Hematopoietic multipotent progenitor cell treated with erythropoietin and hydrocortisone succinate and interleukin-3 and kit ligand, for 8 days (in vitro differentiated cells): ENCODE measurements around the gene EPB41L1.

Source experiments
- DNase-seq: peaks from one replicate; pipeline ENCODE4 v3.0.0-alpha.2; 2015

The EPB41L1 gene

DNA sequence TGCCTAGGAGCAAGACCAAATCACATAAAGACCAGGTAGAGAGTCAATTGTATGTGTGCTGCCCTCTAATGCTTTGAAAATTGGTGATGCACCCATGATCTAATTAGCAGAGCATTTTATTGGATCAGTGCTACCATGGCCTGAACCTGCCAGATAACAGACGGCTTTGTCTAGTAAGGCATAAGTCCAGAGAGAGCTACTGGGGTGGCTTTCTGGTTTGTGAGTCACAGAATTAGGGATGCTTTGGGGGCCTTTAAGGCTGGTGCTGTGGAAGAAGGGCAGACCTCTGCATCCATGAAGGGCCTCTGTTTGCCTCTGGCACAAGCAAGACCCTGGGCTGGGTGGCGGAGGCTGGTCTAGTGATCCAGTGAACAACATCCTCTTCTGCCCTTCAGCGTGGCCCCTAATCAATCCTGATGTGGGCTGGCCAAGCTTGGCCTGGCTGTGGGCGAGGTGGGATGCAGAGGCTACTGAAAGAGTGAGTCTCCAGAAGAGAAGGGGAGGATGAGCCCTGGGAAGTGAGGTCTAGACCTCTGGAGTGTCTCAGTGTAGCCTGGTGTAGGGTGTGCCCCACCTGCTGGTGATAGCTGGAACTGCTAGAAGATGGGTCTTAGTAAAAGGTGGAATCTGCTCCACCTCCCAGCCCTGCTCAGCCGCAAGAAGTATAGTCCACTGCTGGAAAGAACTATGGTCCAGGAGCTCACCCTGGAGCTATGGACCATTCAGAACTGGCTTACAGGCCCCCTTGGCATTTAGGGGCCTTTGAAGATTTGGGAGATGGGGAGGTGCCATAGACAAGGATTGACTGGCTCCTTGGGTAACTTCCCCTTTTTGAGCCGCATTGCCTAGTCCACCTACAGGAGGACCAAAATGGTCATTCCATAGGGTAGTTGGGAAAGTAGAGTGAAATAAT lies 45.1 kb downstream of the EPB41L1 start:
- DNase-seq, result peak; percentile 69

DNA sequence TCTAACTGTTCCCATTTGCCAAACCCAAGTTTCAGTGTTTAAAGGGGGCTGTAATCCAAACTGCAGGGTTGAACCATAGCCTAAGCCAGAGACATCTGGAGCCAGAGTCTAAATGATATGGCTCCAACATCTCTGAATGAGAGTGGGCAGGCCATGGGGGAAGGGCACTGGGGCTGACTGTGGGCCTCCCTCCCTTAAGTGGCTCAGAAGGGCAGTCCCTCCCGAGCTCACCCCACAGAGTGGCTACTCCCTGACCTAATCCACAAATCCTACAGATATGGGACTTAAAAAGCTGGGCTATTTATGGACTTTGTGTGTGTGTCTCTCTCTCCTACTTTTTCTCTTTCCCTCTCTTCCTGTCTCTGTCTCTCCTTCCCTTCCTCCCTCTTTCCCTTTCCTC lies 45.9 kb downstream of the EPB41L1 start:
- DNase-seq, result no peak

DNA sequence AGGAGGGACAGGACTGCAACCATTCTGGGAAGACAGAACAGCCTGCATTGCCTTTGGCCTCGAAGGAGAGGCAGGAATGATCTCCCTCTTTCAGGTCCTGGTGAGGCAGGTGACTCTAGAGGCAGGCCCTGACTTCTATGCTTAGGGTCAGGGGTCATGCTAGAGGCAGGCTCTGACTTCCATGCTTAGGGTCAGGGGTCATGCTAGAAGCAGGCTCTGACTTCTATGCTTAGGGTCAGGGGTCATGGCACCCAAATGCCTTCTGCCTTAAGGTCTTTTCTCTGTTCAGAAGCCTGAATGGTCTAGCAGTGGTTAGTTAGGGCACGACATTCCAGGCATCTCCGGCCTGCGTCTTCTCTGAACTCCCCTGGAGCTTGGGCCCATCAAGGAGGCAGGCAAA lies 46.7 kb downstream of the EPB41L1 start:
- no peak for DNase-seq

DNA sequence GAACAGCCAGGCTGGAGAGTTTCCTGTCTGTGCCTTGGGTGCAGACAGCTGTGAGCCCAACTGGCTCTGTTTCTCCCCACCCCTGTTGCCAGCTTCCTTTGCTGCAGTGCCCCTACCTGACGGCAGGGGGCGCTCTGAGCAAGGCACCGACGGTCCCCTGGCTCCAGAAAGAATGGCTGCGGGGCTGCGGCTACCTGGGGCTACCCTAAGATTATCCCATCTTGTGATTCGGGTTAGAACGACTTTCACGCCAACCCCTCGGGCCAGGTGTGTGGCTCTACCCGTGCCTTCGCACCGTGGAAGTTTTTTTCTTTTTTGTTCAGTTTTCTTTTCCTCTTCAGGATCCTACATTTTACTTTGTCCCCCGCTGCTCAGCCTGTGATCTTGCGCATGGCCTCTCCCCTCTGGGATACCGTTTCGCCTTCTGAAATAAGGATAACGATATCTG lies 48.4 kb downstream of the EPB41L1 start:
- peak; percentile 52 for DNase-seq

DNA sequence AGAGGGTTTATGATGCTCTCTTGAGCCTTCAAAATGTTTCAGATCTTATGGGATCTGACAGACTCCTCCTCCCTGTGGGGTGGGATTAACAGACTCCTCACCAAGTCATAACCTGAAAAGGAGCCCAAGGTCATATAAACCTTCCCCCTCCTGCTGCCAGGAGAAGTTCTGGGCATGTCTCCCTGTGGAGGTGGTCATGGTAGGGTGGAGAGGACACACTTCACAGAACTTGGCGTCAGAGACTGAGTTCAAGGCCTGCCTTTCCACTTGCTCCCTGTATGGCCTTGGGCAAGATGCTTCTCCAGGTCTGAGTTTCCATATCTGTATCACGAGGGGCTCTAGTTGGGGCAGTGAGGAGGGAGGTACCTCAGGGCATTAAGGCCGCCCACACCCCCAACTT lies 49.3 kb downstream of the EPB41L1 start:
- no peak for DNase-seq

DNA sequence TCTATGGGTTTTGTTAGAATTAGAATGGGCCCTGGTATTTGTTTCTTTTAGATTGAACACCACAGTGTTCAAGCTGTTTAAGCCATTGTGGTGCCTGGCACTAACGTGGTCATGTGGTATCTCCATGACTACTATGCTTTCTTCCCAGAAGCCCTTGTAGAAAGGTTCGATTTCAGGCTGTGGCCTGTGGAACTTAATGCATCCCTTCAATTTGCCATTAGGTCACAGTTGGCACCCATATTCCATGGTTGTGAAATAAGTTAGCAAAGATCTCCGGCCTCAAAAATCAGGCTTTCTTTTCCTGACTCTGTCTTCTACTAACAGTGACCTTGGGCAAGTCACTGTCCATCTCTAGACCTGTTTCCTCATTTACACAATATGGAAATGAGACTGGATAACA lies 50.5 kb downstream of the EPB41L1 start:
- no peak for DNase-seq

DNA sequence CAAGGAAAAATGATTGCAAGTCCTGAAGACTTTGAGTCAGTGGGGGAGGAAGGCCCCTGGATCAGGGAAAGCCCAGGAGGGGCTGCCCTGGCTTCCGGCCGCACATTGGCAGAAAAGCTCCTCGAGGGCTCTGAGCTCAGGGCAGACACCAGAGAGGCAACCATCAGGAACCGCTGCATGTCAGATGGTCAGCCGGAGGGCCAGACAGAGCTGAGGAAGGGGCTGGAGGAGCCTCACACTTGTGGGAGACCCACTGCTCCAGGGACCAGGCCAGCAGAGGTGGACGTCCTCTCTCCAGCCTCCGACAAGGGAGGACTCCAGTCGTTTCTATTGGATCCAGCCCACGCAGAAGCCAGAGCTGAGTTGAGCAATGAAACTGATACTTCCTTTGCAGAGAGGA lies 51.5 kb downstream of the EPB41L1 start:
- DNase-seq, result no peak

DNA sequence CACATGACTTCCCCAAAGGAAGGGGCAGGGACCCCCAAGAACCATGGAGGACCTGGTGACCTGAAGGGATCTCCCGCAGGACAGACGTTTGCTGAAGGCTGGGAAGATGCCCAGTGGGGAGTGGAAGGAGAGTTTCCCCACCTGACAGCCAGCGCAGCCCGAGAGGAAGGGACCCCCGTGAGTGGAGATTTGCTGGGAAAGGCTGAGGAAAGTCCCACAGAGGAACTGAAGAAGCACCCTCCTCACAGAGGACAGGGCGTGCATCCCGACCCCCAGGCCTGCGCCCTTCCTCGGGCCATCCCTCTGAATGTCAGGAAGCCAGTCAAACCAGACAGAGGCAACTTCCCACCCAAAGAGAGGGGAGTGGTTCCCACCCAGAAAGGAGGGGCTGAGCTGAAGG lies 52.1 kb downstream of the EPB41L1 start:
- no peak for DNase-seq

DNA sequence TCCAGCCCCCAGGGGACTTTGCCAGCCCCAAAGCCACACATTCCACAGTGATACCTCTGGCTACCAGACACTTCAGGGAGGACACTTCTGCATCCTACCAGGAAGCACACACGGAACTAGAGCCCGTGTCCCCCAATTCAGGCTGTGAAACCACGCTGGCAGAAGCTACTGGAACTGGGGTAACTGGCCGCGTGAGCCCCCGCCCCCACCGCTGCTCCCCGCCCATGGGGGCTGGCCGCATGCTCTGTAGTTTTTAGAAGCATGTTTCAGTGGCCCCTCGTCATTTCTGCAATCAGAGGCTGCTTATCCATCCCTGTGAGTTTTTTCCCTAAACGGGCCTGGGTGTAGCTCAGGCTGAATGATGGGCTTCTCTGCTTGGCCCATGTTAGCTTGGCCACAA lies 53.1 kb downstream of the EPB41L1 start:
- no peak for DNase-seq

DNA sequence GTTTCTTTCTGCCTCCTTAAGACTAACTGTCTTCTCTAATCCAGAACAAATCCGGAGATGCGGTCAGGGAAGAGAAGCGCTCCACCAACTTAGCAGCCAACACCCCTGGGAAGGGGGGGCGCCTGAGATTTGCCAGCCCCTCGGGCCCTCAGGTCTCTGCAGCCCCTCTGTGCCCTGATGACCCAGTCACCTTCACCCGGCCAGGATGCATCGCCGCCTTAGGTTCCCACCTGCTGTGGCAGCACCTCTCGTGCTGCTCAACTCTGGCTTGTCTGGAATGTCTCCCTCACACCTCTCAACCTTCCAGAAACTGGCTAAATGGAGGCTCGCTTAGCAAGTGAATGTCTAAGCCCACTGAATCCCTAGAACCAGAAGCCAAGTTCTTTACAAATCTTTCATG lies 53.7 kb downstream of the EPB41L1 start:
- DNase-seq, result no peak

DNA sequence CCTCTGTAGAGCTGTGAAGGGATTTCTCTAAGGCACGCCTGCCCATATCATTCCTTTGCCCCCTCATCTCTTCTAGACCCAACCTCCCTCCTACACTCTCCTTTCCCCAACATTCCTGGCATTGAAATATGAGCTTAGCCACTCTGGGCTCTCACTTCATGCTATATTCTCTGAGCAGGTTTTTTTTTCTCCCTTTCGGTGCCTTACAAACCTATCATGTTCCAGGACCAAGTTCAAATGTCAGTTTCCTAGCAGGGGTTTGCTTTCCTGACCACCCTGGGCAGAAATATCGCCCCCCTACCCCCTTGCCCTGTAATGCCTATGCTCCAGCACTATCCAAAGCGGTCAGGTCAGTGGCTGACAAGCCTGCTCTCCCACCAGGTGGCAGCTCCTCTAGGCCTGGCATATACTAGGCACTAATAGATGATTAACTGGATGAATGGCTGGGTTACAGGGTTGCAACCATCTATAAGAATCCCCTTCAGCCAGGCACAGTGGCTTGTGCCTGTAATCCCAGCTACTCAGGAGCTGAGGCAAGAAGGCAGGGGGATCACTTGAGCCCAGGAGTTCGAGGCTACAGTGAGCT lies 56.0 kb downstream of the EPB41L1 start:
- no peak for DNase-seq

DNA sequence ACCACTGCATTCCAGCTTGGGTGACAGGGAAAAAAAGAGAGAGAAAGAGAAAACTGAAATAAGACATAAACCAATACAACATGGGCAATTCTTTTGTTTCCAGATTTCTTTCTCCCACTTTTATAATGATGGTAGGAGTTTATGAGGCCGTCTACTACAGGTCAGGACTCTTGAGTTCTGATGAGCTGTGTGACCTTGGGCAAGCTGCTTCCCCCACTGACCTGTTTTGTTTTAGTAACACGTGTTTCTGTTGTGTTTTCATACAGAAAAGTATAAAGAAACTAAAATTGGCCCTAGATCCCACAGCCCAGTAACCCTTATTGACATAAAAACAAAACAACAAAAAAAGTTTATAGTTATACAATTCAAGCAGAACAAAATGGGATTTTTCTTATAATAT lies 58.8 kb downstream of the EPB41L1 start:
- DNase-seq, result no peak

DNA sequence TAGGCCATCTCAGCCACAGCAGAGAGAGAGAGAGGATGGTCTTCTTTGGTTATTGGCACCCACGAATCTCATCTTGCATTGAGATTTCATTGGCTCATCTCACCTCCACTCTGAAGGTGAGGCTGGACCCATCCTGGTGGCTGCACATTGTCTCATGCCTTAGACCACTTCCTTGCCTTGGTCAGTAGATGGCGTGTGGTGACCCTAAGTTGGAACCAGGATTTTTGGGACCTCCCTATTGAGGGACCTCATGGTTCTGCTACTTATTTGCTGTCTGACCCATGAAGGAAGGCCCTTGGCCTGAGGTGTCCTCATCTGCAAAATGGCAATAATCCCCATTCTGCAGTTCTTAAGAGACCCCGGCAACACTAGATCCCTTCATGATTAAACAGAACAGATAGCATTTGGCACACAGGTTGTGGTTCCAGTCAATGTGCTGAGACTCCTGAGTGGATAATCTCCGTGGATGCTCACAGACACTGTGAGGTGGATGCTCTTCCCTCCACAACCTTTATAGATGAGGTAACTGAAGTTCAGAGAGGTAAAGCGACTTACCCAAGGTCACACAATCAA lies 60.2 kb downstream of the EPB41L1 start:
- DNase-seq, result peak; percentile 45

DNA sequence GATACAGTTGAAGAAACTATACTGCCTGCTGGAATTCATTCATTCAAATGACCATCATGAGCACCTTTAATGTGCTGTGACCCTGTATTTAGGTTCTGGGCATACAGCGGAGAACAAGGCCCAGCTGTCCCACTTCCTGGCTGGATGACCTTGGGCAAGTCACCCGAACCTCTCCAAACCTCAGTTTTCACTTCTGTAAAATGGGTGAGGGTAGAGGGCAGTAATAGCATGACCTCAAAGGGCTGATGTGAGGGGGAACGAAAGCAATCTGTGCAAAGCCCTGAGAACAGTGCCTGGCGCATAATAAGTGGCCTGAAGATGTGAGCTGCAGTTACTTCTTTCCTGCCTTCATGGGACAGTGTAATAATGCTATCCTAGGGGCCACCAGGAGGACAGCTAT lies 61.2 kb downstream of the EPB41L1 start:
- no peak for DNase-seq

DNA sequence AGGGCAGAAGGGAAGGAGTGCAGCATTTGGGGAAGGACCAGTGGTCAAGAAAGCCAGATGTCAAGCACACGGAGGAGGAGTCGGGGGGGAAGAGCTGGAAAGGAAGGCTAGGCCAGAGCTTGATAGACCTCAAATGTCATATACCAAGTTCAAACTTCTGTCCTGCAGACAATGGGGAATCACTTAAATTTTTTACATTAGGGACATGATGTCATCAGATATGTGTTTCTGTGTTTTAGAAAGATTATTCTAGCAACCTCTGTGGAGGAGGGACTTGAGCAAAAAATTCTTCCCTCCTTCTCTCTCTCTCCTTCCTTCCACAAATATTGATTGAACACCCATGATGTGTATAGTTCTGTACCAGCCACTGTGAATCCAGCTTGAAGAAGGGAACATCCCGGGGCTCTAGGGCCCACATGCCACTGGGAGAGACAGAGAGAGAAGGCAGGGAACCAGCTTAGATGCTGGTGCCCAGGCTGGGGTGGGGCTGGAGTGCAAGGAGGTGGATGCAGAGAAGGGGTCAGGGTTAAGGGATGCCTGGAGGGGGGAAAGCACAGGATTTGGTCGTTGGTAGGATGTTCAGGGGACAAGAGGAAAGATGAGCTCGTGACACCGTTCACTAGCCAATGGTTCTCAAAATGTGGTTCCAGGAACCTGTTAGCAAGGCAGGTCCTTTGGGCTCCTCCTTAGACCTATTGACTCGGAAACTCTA lies 61.9 kb downstream of the EPB41L1 start:
- DNase-seq, result no peak

DNA sequence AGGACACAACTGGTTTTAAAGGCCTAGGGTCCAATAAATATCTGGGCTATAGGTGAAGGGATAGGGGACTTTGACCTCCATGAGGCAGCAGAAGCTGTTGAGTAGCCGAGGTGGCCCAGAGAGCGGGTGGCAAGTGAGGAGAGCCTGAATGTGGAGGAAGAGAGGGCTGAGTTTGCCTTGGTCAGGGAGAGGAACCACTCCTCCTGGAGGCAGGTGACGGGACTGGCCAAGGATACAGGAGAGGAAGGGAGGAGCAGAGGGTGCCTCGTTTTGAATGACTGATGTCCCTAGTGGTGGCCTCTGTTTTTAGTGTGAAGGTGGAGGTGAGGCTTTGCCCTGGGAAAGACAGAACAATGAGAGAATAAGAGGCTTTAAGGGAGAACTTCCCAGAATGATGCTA lies 62.7 kb downstream of the EPB41L1 start:
- no peak for DNase-seq

DNA sequence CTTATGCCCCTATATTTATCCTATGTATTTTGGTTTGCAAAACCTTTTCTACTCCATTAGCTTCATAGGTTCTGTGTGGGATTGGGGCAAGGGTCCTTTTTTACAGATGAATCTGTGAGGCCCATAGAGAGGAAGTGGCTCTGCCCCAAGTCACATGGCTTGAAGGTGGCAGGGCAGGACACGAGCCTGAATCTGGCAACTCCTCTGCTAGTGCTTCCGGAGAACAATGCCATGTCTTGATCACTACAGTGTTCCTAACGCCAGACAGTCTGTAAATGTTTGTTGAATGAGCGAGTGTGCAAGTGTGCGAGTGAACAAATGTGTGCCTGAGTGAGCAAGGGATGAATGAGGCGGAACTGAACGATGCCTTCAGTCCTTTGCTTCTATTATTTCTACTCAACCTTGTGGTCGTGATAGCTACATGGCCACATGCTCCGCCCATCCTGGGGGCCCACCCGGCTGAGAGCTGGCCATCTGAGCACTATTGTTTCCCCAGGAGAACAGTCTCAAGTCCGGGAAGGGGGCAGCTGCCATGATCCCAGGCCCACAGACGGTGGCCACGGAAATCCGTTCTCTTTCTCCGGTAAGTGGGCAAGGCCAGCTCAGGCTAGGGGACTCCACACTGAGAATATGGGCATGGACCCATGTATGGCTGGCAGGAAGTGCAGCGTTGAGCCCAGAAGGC lies 64.0 kb downstream of the EPB41L1 start:
- no peak for DNase-seq

DNA sequence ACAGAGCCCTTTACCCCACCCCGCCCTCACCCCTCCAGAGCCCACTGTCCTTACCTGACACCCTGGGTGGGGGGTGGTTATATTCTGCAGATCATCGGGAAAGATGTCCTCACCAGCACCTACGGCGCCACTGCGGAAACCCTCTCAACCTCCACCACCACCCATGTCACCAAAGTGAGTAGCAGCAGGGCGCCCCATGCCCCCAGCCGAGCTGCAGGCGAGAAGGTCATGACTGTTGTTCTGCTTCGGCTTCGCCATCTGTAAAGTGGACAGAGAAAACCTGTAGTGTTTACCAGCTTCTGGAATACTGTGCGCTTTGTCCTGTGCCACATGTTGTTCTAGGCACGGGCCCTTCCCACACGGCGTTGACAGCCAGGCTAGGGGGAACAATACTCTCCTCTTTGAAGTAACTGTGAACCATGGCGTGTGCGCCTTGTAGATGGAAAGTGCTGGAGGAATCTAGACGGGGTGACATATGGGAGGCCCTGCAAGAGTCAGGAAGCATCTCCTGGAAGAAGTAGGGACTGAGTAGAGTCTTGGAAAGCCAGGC lies 65.2 kb downstream of the EPB41L1 start:
- no peak for DNase-seq

DNA sequence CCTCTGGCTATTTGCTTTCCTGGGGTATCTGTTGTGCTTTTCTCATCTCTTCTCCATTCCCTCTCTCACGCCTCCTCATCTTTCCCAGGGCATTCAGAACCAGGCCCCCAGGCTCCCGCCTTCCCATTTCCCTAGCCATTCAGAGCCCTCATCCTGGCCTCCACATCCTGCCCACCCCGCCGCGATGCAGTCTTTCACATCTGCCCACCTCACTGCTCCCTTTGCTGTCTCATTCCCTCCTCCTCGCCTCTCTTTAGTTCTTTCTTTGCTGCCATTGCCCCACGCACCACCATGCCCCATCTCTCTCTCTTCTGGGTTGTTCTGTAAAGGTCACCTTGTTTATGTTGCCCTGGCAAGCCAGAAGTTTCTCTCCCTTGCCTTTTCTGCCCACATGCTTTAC lies 71.1 kb downstream of the EPB41L1 start:
- no peak for DNase-seq

DNA sequence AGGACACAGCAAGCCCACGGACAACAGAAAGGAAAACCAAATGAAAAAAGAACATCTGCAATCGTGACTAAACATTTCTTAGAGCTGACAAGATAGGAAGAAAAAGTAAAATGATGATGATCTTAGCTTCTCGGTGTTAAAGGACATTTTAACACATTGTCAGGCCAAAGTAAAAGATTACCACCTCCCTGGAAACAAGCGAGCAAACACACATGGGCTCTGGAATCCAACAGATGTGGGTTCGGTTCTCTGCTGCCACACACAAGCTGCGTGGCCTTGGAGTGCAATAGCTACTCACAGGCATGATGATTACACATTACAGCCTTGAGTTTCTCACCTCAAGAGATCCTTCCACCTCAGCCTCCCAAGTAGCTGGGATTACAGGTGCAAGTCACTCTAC lies 74.2 kb downstream of the EPB41L1 start:
- DNase-seq, result no peak

DNA sequence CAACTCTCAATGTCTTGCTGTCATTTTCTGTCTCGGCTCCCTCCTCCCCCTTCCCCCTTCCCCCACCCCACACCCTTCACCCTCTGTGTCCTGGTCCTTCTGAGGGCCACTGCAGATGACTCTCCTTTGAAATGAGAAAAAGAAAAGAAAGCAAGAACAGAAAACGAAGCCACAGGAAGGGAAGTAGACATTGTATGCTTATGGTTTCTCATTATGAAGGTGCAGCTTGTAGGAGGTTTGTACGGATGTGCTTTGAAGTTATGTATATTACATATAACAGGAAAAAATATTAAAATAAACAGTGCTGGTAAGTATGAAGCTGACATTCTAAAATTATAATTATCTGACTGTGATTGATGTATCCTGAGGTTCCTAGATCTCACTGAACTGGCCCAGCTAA lies 75.5 kb downstream of the EPB41L1 start:
- no peak for DNase-seq

DNA sequence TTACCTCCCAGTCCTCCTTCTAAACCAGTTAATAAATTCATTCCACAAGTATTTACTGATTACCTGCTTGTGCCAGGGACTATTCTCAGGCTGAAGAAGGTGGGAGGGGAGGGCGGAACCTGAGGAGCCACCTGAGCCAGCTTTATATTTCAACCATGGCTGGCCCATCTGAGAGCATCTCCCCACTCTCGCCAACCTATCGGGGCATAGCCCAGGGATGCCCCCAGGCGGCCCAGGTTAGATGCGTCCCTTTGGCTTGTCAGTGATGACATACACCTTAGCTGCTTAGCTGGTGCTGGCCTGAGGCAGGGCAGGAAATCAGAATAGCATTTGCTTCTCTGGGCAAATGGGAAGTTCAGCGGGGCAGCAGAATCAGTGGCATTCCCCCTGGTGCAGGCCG lies 76.8 kb downstream of the EPB41L1 start:
- DNase-seq, result no peak
